Nephron (organoid): ENCODE results near the gene INSIG2.

Source experiments
- H3K27ac Mint-ChIP-seq, 3 experiments: 2 replicates each; pipeline ENCODE4 v1.8.0; 2020; ENCODE audit warnings: mixed read lengths in 3 of 3, mild to moderate bottlenecking in 2 of 3, moderate library complexity in 1 of 3
- H3K27me3 Mint-ChIP-seq: 2 replicates; pipeline ENCODE4 v1.8.0; 2021; ENCODE audit warnings: low read depth, mild to moderate bottlenecking, moderate library complexity, mixed read lengths
- H3K36me3 Mint-ChIP-seq: 2 replicates; pipeline ENCODE4 v1.8.0; 2020; ENCODE audit warnings: low read depth, mixed read lengths
- H3K4me1 Mint-ChIP-seq: 2 replicates; pipeline ENCODE4 v1.8.0; 2020; ENCODE audit warnings: mixed read lengths
- H3K4me3 Mint-ChIP-seq, 3 experiments: 2 replicates each; pipeline ENCODE4 v1.8.0; 2020; ENCODE audit warnings: mild to moderate bottlenecking in 3 of 3, mixed read lengths in 3 of 3, moderate library complexity in 2 of 3
- H3K9me3 Mint-ChIP-seq: 2 replicates; pipeline ENCODE4 v1.8.0; 2020; ENCODE audit warnings: mixed read lengths
- CTCF ChIP-seq, 3 experiments: fragments of 200-600 bp; sonication (generic); IDR thresholded peaks; one replicate each; pipeline ENCODE4 v1.5.0; 2021; ENCODE audit warnings: antibody characterized with exemption in 3 of 3; ENCODE audit not compliant: unreplicated experiment in 3 of 3

The INSIG2 gene

GRCh38 chr2:118128826-118129225 lies 40.6 kb downstream of the INSIG2 start:
- Mint-ChIP-seq H3K4me3 (no peak overlapping the region), H3K4me1 (peaks cover 5% of the 10 kb centered on the region), H3K27ac (no peak overlapping the region), H3K36me3 (no peaks in the 10 kb centered on the region), H3K27me3 (no peaks in the 10 kb centered on the region), H3K9me3 (peaks cover 2% of the 10 kb centered on the region)
- TF ChIP-seq CTCF (IDR thresholded peaks at IDR 0.05; ENCODE audit: unreplicated experiment in 3 of 3) = no peak

- H3K9me3 Mint-ChIP-seq = peaks cover 2% of the 10 kb centered on the region
- no peaks in the 10 kb centered on the region for H3K36me3 Mint-ChIP-seq
- no peaks in the 10 kb centered on the region for H3K27me3 Mint-ChIP-seq
- no peaks in the 10 kb centered on the region for H3K4me1 Mint-ChIP-seq
- TF ChIP-seq CTCF (IDR thresholded peaks at IDR 0.05; ENCODE audit: unreplicated experiment in 3 of 3) = no peak
- H3K4me3 Mint-ChIP-seq = no peak overlapping the region
- no peak overlapping the region for H3K27ac Mint-ChIP-seq
Measured at GRCh38 chr2:118130385-118130784, 42.1 kb downstream of the INSIG2 start.

- Mint-ChIP-seq H3K27me3 (no peaks in the 10 kb centered on the region), H3K4me3 (no peak overlapping the region), H3K36me3 (no peaks in the 10 kb centered on the region), H3K9me3 (peaks cover 7% of the 10 kb centered on the region), H3K27ac (no peak overlapping the region), H3K4me1 (no peaks in the 10 kb centered on the region)
- no peak for TF ChIP-seq CTCF (IDR thresholded peaks at IDR 0.05; ENCODE audit: unreplicated experiment in 3 of 3)
Measured at GRCh38 chr2:118131771-118132170, 43.5 kb downstream of the INSIG2 start.

GRCh38 chr2:118133916-118134315 lies 45.6 kb downstream of the INSIG2 start:
- Mint-ChIP-seq H3K4me3 (no peak overlapping the region), H3K27me3 (no peaks in the 10 kb centered on the region), H3K9me3 (peaks cover 6% of the 10 kb centered on the region), H3K27ac (no peak overlapping the region), H3K36me3 (no peaks in the 10 kb centered on the region), H3K4me1 (no peaks in the 10 kb centered on the region)
- no peak for TF ChIP-seq CTCF (IDR thresholded peaks at IDR 0.05; ENCODE audit: unreplicated experiment in 3 of 3)

GRCh38 chr2:118134650-118135049 lies 46.4 kb downstream of the INSIG2 start:
- H3K4me3 Mint-ChIP-seq = no peak overlapping the region

More at GRCh38 chr2:118134650-118135049, 46.4 kb downstream of the INSIG2 start:
- no peaks in the 10 kb centered on the region for H3K27me3 Mint-ChIP-seq
- no peaks in the 10 kb centered on the region for H3K36me3 Mint-ChIP-seq
- H3K27ac Mint-ChIP-seq = no peak overlapping the region
- H3K9me3 Mint-ChIP-seq = peaks cover 4% of the 10 kb centered on the region
- TF ChIP-seq CTCF (IDR thresholded peaks at IDR 0.05; ENCODE audit: unreplicated experiment in 3 of 3) = no peak
- H3K4me1 Mint-ChIP-seq = no peaks in the 10 kb centered on the region
